Activated gamma-delta T cell treated with anti-CD3 and anti-CD28 coated beads, Interleukin-2, amount 50 U/mL, for 16 hours (primary cell): ENCODE results near the gene NME4.
"Not testable (repeated sequence)": the region's sequence is repeated elsewhere in the genome, so short reads cannot be mapped to it uniquely, and the experiment has no call there.

Experiments
- DNase-seq: peaks from one replicate; pipeline ENCODE4 v3.0.0-alpha.2; 2020; ENCODE audit warnings: low read depth

The NME4 gene

GRCh38 chr16:377419-377951, 19.5 kb upstream of the NME4 start:
- DNase-seq: no peak

- DNase-seq: not testable (repeated sequence)
Observed at GRCh38 chr16:378113-378820, 18.7 kb upstream of the NME4 start.

DNA sequence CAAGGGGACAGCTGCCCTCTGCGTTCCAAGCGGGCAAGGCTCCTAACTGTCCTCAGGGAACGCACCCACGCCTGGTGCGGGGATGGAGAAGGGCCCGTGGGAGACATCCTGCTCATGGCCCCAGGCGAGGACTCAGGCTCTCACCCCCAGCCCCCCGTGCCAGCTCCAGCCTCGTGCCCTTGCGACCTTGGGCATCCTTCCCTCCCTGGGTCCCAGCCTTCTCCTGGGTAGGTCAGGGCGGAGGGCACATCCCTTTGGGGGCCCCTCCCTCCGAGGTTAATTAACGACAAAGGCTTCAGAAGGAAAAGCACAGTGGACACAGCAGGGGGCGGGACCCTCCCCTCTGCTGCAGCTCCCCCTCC, 18.2 kb upstream of the NME4 start:
- DNase-seq: no peak

GRCh38 chr16:379183-379960, 17.6 kb upstream of the NME4 start:
- no peak for DNase-seq

DNA sequence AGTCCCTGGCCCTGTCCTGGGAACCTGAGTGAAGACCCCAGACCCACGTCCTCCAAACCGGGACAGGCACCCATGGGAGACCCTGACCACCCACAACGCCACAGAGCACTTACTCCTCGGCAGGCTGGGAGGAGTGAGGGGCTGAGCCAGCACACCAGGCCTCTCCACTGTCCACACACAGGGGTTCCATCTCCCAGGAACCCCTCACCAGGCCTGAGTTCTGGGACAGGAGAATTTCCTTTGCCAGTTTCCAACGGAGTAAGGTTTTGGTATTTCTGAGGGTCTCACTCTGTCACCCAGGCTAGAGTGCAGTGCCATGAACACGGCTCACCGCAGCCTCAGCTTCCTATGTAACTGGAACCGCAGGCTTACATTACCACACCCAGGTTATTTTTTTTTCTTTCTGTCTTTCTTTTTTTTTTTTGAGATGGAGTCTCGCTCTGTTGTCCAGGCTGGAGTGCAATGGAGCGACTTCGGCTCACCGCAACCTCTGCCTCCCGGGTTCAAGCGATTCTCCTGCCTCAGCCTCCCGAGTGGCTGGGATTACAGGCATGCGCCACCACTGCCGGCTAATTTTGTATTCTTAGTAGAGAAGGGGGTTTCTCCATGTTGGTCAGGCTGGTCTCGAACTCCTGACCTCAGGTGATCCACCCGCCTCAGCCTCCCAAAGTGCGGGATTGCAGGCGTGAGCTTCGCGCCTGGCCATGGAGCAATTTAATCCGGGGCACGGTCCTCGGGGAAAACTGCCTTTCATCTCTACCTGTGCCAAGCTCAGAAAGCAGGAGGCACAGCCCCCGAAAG, 16.8 kb upstream of the NME4 start:
- DNase-seq: no peak

GRCh38 chr16:380762-381011, 16.3 kb upstream of the NME4 start:
- no peak for DNase-seq

DNA sequence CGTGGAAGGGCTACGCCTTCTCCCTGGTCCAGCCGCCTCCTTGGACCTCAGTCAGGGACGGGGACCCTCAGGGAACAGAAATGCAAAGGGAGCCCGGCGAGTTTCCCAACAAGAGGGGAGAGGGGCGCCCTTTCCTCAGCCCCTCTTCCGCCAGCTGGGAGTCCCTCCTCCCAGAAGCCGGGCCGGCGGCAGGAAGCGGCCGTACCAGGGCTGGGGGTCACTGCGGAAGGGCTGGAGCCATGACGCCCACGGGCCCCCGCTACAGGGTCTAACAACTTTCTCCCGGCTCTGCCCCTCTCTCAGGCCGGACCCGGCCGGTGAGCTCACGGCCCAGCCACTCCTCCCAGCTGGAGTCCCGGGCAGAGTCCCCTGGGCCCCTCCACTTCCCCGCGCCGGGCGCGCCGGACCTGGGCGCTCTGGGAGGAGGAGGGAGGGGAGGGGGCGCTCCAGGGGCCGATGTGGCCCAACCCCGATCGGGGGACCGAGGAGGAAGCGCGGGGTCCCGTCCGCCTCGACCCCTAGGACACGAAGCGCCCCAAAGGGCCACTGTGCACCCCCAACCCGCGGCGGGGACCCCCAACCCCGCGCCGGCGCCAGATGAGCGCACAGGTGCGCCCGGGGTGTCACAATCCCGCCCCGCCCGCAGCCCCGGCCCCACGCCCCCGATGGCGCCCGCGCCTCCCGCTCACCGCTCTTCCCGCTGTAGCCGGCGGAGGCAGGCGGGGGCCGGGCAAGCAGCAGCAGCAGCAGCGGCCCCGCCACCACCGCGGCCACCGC, 15.8 kb upstream of the NME4 start:
- no peak for DNase-seq

DNA sequence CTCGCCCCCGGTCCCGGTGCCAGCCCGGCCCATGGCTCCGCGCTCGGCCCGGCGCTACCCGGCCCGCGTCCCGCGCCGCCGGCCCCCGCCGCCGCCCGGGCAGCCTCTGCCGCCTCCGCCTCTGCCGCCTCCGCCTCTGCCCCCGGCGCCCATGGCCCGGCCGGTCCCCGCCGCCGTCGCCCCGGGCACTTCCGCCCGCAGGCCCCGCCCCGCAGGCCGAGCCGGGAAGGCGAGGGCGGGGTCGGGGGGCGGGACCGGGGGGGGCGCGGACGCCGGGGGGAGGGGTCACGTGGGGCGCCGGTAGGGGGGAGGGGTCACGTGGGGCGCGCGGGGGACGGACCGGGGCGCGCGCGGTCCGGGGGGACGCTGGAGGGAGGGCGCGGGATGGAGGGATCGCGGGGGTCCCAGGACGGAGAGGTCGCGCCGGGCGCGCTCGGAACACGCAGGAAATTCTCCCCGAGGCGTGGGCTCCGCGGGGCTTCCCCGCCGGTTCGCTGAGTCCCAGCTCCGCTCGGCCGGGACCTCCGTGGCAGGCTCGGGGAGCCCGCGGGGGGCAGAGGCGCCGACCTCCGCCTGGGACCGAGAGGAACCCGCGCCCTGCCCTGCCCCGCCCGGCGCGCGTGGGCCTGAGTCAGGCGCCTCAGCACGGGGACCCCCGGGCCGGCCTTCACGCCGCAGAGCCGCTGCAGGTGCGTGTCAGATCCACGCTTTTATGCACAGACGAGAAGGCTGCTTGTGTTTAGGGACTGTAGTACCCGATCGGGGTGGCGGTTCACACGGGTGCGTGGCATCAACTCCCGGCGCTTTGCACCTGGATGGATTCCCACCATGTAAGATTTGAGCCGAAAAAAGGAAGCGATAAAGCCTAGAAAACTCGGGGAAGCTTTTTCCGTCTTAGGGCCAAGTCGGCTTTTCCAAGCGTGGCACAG, 14.9 kb upstream of the NME4 start, which contains the start of gene PGAP6:
PGAP6 (minus strand) TSS at position 190 of the 929 bp plus-strand sequence; CDS start at position 33, 157 bp downstream.
- DNase-seq: peak; percentile 41

- no peak for DNase-seq
Observed at GRCh38 chr16:383326-384051, 13.5 kb upstream of the NME4 start.

DNA sequence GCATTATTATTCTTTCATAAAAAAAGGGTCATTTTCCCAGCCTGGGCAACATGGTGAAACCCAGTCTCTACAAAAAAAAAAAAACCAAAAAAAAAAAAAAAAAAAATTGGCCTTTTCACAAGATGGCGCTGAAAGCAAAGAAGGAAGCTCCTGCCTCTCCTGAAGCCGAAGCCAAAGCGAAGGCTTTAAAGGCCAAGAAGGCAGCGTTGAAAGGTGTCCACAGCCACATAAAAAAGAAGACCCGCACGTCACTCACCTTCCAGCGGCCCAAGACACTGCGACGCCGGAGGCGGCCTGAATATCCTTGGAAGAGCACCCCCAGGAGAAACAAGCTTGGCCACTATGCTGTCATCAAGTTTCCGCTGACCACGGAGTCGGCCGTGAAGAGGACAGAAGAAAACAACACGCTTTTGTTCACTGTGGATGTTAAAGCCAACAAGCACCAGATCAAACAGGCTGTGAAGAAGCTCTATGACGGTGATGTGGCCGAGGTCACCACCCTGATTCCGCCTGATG, 10.3 kb upstream of the NME4 start:
- DNase-seq: no peak

DNA sequence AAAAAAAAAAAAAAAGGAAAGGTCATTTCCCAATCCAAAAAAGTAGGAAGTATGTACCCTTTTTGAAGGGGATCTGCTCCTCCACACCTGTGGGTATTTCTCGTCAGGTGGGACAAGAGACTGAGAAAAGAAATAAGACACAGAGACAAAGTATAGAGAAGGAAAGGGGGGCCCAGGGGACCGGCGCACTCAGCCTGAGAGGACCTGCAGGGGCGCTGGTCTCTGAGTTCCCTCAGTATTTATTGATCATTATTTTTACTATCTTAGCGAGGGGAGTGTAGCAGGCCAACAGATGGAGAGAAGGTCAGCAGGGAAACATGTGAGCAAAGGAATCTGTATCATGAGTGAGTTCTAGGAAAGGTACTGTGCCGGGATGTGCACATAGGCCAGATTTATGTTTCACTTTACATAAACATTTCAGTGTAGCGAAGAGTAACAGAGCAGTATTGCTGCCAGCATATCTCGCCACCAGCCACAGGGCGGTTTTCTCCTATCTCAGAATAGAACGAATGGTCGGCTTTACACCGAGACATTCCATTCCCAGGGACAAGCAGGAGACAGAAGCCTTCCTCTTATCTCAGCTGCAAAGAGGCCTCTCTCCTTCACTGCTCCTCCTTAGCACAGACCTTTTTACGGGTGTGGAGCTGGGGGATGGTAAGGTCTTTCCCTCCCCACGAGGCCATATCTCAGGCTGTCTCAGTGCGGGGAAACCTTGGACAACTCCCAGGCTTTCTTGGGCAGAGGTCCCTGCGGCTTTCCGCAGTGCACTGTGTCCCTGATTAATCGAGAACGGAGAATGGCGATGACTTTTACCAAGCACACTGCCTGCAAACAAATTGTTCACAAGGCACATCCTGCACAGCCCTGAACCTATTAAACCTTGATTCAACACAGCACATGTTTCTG, 9.0 kb upstream of the NME4 start:
- DNase-seq: not testable (repeated sequence)

DNA sequence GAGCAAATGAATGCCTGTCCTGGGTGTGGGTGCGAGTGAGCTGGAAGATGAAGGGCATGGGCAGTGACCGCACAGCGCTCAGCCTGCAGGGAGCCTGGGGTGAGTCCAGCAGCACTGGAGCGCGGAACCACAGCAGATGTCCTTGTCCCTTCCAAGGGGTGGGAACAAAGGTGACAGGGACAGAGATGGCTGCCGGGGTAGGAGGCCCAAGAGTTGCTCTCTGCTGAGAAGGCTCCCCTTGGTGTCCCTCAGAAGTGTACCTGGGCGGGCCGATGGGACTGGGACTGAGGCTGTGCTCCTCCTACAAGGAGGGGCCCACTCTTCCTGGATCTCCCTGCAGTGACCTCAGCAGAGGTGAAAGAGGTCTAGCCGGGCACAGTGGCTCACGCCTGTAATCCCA, 7.6 kb upstream of the NME4 start:
- no peak for DNase-seq

DNA sequence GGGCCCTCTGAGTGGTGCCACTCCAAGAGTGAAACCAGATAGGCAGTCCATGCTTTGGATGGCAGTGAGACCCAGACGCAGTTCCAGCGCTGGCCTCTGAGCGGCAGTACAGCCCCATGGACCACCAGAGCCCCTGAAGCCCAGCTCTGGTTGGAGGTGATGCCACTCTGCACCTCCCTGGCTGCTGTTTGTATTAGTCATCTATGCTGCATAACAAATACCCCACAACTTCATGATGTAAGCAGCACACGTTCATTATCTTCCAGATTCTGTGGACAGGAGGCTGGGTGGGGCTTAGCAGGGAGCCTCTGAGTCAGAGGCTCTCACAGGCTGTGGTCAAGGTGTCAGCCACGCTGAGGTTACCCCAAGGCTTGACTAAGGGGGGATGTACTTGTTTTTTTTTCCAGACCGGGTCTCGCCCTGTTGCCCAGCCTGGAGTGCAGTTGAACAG, 5.1 kb upstream of the NME4 start:
- peak; percentile 82 for DNase-seq

DNA sequence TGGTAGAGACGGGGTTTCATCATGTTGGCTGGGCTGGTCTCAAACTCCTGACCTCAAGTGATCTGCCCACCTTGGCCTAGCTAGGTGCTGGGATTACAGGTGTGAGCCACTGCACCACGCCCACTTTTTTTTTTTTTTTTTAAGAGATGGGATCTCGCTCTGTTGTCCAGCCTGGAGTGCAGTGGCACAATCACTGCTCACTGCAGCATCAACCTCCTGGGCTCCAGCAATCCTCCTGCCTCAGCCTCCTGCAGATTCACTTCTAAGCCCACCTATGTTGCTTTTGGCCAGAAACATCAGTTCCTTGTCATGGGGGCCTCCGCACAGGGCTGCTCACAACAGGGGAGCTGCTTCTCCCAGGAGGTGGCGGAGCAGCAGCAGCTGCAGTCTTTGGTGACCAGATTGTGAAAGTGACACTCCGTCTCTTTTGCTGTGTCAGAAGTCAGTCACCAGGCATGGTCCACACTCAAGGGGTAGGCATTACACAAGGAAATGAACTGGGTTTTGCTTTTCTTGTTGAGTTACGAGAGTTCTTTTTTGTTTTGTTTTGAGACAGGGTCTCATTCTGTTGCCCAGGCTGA, 4.5 kb upstream of the NME4 start:
- DNase-seq: peak; percentile 51

DNA sequence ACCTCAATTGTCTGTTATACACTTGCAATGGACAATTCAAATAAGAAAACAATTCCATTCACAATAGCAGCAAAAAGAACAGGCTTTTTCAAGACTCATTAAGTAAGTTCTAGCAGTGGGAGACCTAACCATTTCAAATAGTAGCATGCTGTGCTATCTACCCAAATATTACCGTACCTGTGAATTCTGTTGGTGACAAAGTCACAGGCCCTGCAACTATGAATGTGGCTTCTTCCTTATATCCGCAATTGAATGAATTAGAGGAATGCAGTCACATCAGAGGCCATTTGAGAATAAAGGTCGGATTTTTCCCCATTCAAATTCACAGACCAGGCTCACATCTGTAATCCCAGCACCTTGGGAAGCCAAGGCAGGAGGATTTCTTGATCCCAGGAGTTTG, 800 bp upstream of the NME4 start:
- DNase-seq: no peak

- DNase-seq: no peak
Observed at GRCh38 chr16:396605-397004, 394 bp upstream of the NME4 start.

- DNase-seq: no peak
Observed at GRCh38 chr16:397736-398332, 835 bp downstream of the NME4 start.
